Right atrium auricular region (tissue), 2 donors: ENCODE data around the gene SERINC4. TPM values are rescaled to one million over a fixed set of nuclear protein-coding genes. Genes with fewer than 3 reads are reported as not detected.

ENCODE experiments used
- DNase-seq: peaks from one replicate; pipeline ENCODE4 v3.0.0-alpha.2; 2019; ENCODE audit warnings: low spot score
- H3K27ac ChIP-seq, 2 donors: fragments of 200-600 bp; sonication (generic); 1 replicate in 1 of 2; 2 replicates in 1 of 2; pipeline ENCODE4 v1.5.1; 2016 to 2019
- H3K27me3 ChIP-seq, 2 donors: fragments of 200-600 bp; sonication (generic); one replicate each; pipeline versions ENCODE4 v1.5.1 to v1.6.0; 2017 to 2019
- H3K36me3 ChIP-seq: fragments of 200-600 bp; sonication (generic); one replicate; pipeline ENCODE4 v1.5.1; 2016
- H3K4me1 ChIP-seq, 2 donors: fragments of 200-600 bp; sonication (generic); one replicate each; pipeline versions ENCODE4 v1.5.1 to v1.6.0; 2017 to 2019
- H3K4me3 ChIP-seq, 2 donors: fragments of 200-600 bp; sonication (generic); 1 replicate in 1 of 2; 2 replicates in 1 of 2; pipeline ENCODE4 v1.5.1; 2017 to 2019; ENCODE audit warnings: mild to moderate bottlenecking in 1 of 2, moderate library complexity in 1 of 2
- H3K9me3 ChIP-seq, 2 donors: fragments of 200-600 bp; sonication (generic); one replicate each; pipeline ENCODE4 v1.5.1; 2019
- CTCF ChIP-seq, 2 donors: fragments of 200-600 bp; sonication (generic); IDR thresholded peaks; one replicate each; pipeline ENCODE4 v1.5.1; 2019; ENCODE audit warnings: antibody characterized with exemption in 2 of 2
- total RNA-seq, 2 donors: library from RNA; depleted of rRNA; stranded (reverse); fragments of >200 nt; gene quantifications; one replicate each; pipeline ENCODE4 v1.1.0, GENCODE V29; 2016

Gene SERINC4
- total RNA-seq, 2 donors from 2014 or later, result 0.71 TPM; not detected in 1

- H3K36me3 ChIP-seq, result peaks cover 24% of the 10 kb centered on the region
- peak within 1 kb of the TSS; percentile 93 to 94 for H3K27ac ChIP-seq
- no peaks in the 10 kb centered on the region for H3K9me3 ChIP-seq
- peak within 1 kb of the TSS; percentile 52 to 70 for H3K4me3 ChIP-seq
- TF ChIP-seq CTCF (IDR thresholded peaks at IDR 0.05), result no peak
- H3K27me3 ChIP-seq, result no peaks in the 10 kb centered on the region
- peaks cover 0 to 21% of the 10 kb centered on the region in 2 donors for H3K4me1 ChIP-seq
- DNase-seq, result no peak
These were observed 23.2 kb downstream of the SERINC4 start, which contains the start of gene ELL3 for GRCh38 chr15:43776718-43777266. TSS of gene ELL3 (minus strand) at chr15:43776966. CDS start at chr15:43776901, 65 bp downstream.

GRCh38 chr15:43776101-43776717 lies 23.8 kb downstream of the SERINC4 start:
- Histone ChIP-seq H3K4me3 (peak overlapping the region; percentile 52 to 70), H3K27me3 (no peaks in the 10 kb centered on the region), H3K27ac (peak overlapping the region; percentile 93 to 94), H3K9me3 (no peaks in the 10 kb centered on the region), H3K36me3 (peaks cover 30% of the 10 kb centered on the region), H3K4me1 (peaks cover 0 to 21% of the 10 kb centered on the region in 2 donors)
- DNase-seq, result no peak
- TF ChIP-seq CTCF (IDR thresholded peaks at IDR 0.05), result no peak

GRCh38 chr15:43775411-43775965 lies 24.5 kb downstream of the SERINC4 start:
- Histone ChIP-seq H3K27me3 (no peaks in the 10 kb centered on the region), H3K27ac (peak overlapping the region; percentile 93 to 94), H3K36me3 (peaks cover 37% of the 10 kb centered on the region), H3K9me3 (no peaks in the 10 kb centered on the region), H3K4me1 (peaks cover 0 to 21% of the 10 kb centered on the region in 2 donors), H3K4me3 (no peak overlapping the region)
- DNase-seq, result no peak
- TF ChIP-seq CTCF (IDR thresholded peaks at IDR 0.05), result peak in 1 of 2 donors; percentile 48

GRCh38 chr15:43774062-43774461 lies 26.0 kb downstream of the SERINC4 start:
- H3K36me3 ChIP-seq, result peaks cover 49% of the 10 kb centered on the region

GRCh38 chr15:43772624-43773023 lies 27.4 kb downstream of the SERINC4 start:
- DNase-seq, result no peak
- peaks cover 63% of the 10 kb centered on the region for H3K36me3 ChIP-seq
- peaks cover 0 to 14% of the 10 kb centered on the region in 2 donors for H3K4me1 ChIP-seq
- H3K27me3 ChIP-seq, result no peaks in the 10 kb centered on the region
- no peak overlapping the region for H3K27ac ChIP-seq
- TF ChIP-seq CTCF (IDR thresholded peaks at IDR 0.05), result no peak
- H3K4me3 ChIP-seq, result no peak overlapping the region
- no peaks in the 10 kb centered on the region for H3K9me3 ChIP-seq

More at GRCh38 chr15:43774062-43774461, 26.0 kb downstream of the SERINC4 start:
- Histone ChIP-seq H3K9me3 (no peaks in the 10 kb centered on the region), H3K4me3 (no peak overlapping the region), H3K27ac (no peak overlapping the region), H3K4me1 (peaks cover 0 to 21% of the 10 kb centered on the region in 2 donors), H3K27me3 (no peaks in the 10 kb centered on the region)
- no peak for DNase-seq
- no peak for TF ChIP-seq CTCF (IDR thresholded peaks at IDR 0.05)
